Endothelial cell of umbilical vein (primary cell): Measurements from ENCODE around the gene CSF2. TPM values are rescaled to one million over a fixed set of nuclear protein-coding genes. Genes with fewer than 3 reads are reported as not detected.

Experiments used
- BruUV-seq: library from RNA; stranded (reverse); fragments of 400-500 nt; replicated peaks from 2 replicates; lab custom pipeline; 2021; lab: Mats Ljungman, UMichigan
- CTCF ChIA-PET: fragments of 300-600, 350-600 bp; sonication (Branson Sonifier 250); formaldehyde crosslinking; loops from one replicate; lab custom pipeline; 2021; ENCODE audit warnings: antibody characterized with exemption, inconsistent platforms; lab: Charles Lee
- POLR2A ChIA-PET: fragments of 300-600, 350-600 bp; sonication (Branson Sonifier 250); formaldehyde crosslinking; loops from one replicate; lab custom pipeline; 2021; ENCODE audit warnings: antibody characterized with exemption, inconsistent platforms; lab: Charles Lee
- DNase-seq: peaks from one replicate; pipeline ENCODE4 v3.0.0-alpha.2; 2011; ENCODE audit warnings: low read depth, low spot score
- FAIRE-seq: peaks from 2 replicates; lab custom pipeline; 2011; peaks lifted over from hg19 to GRCh38; lab: Jason Lieb, UNC
- H2AFZ ChIP-seq: 2 replicates; pipeline ENCODE4 v1.6.0; 2012; ENCODE audit warnings: low read depth, low read length, control low read depth, inconsistent platforms
- H3K27ac ChIP-seq: 2 replicates; pipeline ENCODE4 v1.5.1; 2011; ENCODE audit warnings: low read depth, mild to moderate bottlenecking, control low read depth, low read length, moderate library complexity; ENCODE audit not compliant: insufficient read depth
- H3K27me3 ChIP-seq, 2 experiments: 2 replicates each; pipeline versions ENCODE4 v1.6.0 to v1.6.1; 2011; ENCODE audit warnings: low read length in 2 of 2, mixed read lengths in 1 of 2; ENCODE audit not compliant: control insufficient read depth in 2 of 2, insufficient read depth in 2 of 2
- H3K36me3 ChIP-seq, 2 experiments: 2 replicates in 1 of 2; 3 replicates in 1 of 2; pipeline ENCODE4 v1.5.1; 2011; ENCODE audit warnings: low read length in 2 of 2, mild to moderate bottlenecking in 1 of 2, moderate library complexity in 1 of 2; ENCODE audit not compliant: control insufficient read depth in 2 of 2, insufficient read depth in 2 of 2; ENCODE audit errors: extremely low read depth in 1 of 2
- H3K4me1 ChIP-seq: 3 replicates; pipeline ENCODE4 v1.5.1; 2011; ENCODE audit warnings: mild to moderate bottlenecking, low read length; ENCODE audit not compliant: control insufficient read depth, insufficient read depth; ENCODE audit errors: extremely low read depth
- H3K4me2 ChIP-seq: 2 replicates; pipeline ENCODE4 v1.6.1; 2011; ENCODE audit warnings: low read length, control low read depth, mixed read lengths; ENCODE audit not compliant: insufficient read depth
- H3K4me3 ChIP-seq, 3 experiments: fragments of 200-600 bp in 1 of 3; sonication (generic), shearing (Covaris generic) in 1 of 3; replicated peaks in 1 of 3; 2 replicates each; pipeline ENCODE4 v1.5.1; 2011 to 2016; ENCODE audit warnings: control low read depth in 3 of 3, low read length in 3 of 3, mild to moderate bottlenecking in 2 of 3, inconsistent platforms in 1 of 3, low read depth in 1 of 3, moderate library complexity in 1 of 3; ENCODE audit not compliant: insufficient read depth in 1 of 3
- H3K79me2 ChIP-seq: 2 replicates; pipeline ENCODE4 v1.6.0; 2012; ENCODE audit warnings: low read length, inconsistent platforms; ENCODE audit not compliant: control insufficient read depth, insufficient read depth
- H3K9ac ChIP-seq: replicated peaks from 2 replicates; pipeline ENCODE3; 2011; ENCODE audit warnings: low read length, control low read depth; ENCODE audit not compliant: insufficient read depth; ENCODE audit errors: extremely low read depth
- H3K9me1 ChIP-seq: replicated peaks from 3 replicates; pipeline ENCODE4 v1.6.0; 2011; ENCODE audit warnings: mild to moderate bottlenecking, low read length; ENCODE audit not compliant: control insufficient read depth, insufficient read depth; ENCODE audit errors: extremely low read depth
- H3K9me3 ChIP-seq: replicated peaks from 2 replicates; pipeline ENCODE4 v1.5.1; 2012; ENCODE audit warnings: low read length, inconsistent platforms; ENCODE audit not compliant: control insufficient read depth, insufficient read depth
- H4K20me1 ChIP-seq: replicated peaks from 2 replicates; pipeline ENCODE3; 2011; ENCODE audit warnings: mild to moderate bottlenecking, low read length; ENCODE audit not compliant: control insufficient read depth, insufficient read depth; ENCODE audit errors: extremely low read depth
- CTCF ChIP-seq, 2 donors: IDR thresholded peaks; 1 replicate in 1 of 2; 2 replicates in 1 of 2; pipeline ENCODE4 v1.5.1; 2011; ENCODE audit warnings: low read length in 2 of 2, mild to moderate bottlenecking in 2 of 2, moderate library complexity in 2 of 2, control low read depth in 1 of 2, inconsistent platforms in 1 of 2, low read depth in 1 of 2; ENCODE audit not compliant: insufficient read depth in 1 of 2; ENCODE audit errors: extremely low read depth in 1 of 2
- EZH2 ChIP-seq: IDR thresholded peaks from 2 replicates; pipeline ENCODE4 v1.6.1; 2012; ENCODE audit warnings: borderline replicate concordance, low read depth, mild to moderate bottlenecking, moderate library complexity, low read length, inconsistent platforms; ENCODE audit not compliant: severe bottlenecking
- FOS ChIP-seq: IDR thresholded peaks from 2 replicates; pipeline ENCODE4 v1.6.1; 2011; ENCODE audit warnings: mild to moderate bottlenecking, low read length, moderate library complexity, borderline replicate concordance; ENCODE audit not compliant: insufficient read depth
- GATA2 ChIP-seq: IDR thresholded peaks from 2 replicates; pipeline ENCODE4 v1.7.0; 2011; ENCODE audit warnings: low read depth, mild to moderate bottlenecking, moderate library complexity, mixed read lengths, low read length; ENCODE audit not compliant: insufficient read length, insufficient read depth
- JUN ChIP-seq: IDR thresholded peaks from 2 replicates; pipeline ENCODE4 v1.6.1; 2011; ENCODE audit warnings: borderline replicate concordance, low read depth; ENCODE audit not compliant: insufficient read length, insufficient read depth
- MAX ChIP-seq: IDR thresholded peaks from 2 replicates; pipeline ENCODE4 v1.6.1; 2011; ENCODE audit not compliant: insufficient read depth, insufficient read length
- MYC ChIP-seq: IDR thresholded peaks from one replicate; pipeline ENCODE4 v1.6.1; 2011; ENCODE audit warnings: mild to moderate bottlenecking, low read depth, low read length
- POLR2A ChIP-seq: IDR thresholded peaks from 2 replicates; pipeline ENCODE4 v1.6.1; 2012; ENCODE audit warnings: low read depth, mild to moderate bottlenecking, control low read depth, low read length
- POLR2AphosphoS5 ChIP-seq: IDR thresholded peaks from 2 replicates; pipeline ENCODE4 v1.6.1; 2012; ENCODE audit warnings: low read depth, mild to moderate bottlenecking, control low read depth, low read length, moderate library complexity; ENCODE audit not compliant: insufficient read depth
- dilution Hi-C: fragments of 300-500 bp; cut with MboI; formaldehyde crosslinking; loops from one replicate; pipeline ENCODE4 v1.15.0; 2019; ENCODE audit warnings: low sequenced_read_pairs; ENCODE audit not compliant: extremely low pct_ligation_motif_present
- intact Hi-C: fragments of 100-400 bp; cut with micrococcal nuclease; formaldehyde crosslinking; loops from one replicate; pipeline ENCODE4 v1.10.0; 2022
- polyA plus RNA-seq, 4 experiments: library from polyadenylated mRNA; depleted of rRNA in 3 of 4; stranded (reverse) in 3 of 4; unstranded in 1 of 4; fragments of >200 nt; gene quantifications; 2 replicates each; pipeline versions ENCODE4 v1.2.1 to v1.2.3, GENCODE V29; 2011 to 2012; ENCODE audit warnings: missing spikeins in 1 of 4
- total RNA-seq: library from RNA; stranded (reverse); gene quantifications from 2 replicates; pipeline ENCODE4 v1.2.3, GENCODE V29; 2021

The CSF2 gene
- total and polyA plus RNA-seq, 2 donors (not counting 3 experiments of a cell fraction or from before 2014, with no cell fraction given) = not detected

- Histone ChIP-seq H3K27ac (no peak overlapping the region), H3K9ac (no peak overlapping the region), H3K4me2 (no peak overlapping the region), H4K20me1 (no peaks in the 10 kb centered on the region), H3K36me3 (no peaks in the 10 kb centered on the region), H2AFZ (no peak overlapping the region), H3K9me1 (no peaks in the 10 kb centered on the region), H3K9me3 (no peaks in the 10 kb centered on the region), H3K4me1 (no peaks in the 10 kb centered on the region), H3K4me3 (no peak overlapping the region), H3K27me3 (peaks cover 0 to 1% of the 10 kb centered on the region in 2 experiments), H3K79me2 (no peaks in the 10 kb centered on the region)
- no peak for TF ChIP-seq JUN
- no peak for TF ChIP-seq POLR2AphosphoS5
- TF ChIP-seq MYC = no peak
- no peak for TF ChIP-seq CTCF (IDR thresholded peaks at IDR 0.05; ENCODE audit: extremely low read depth in 1 of 2, insufficient read depth in 1 of 2, low read depth in 1 of 2, low read length in 2 of 2)
- TF ChIP-seq MAX = no peak
- no peak for TF ChIP-seq POLR2A
- TF ChIP-seq EZH2 = no peak
- TF ChIP-seq FOS = no peak
- TF ChIP-seq GATA2 = no peak
- ChIA-PET CTCF (interaction anchor here (0.6 to 1.8 kb wide), 5 partner anchors 8 to 496 kb away, joined by 3 to 5 read pairs (median 4); no protein-coding TSS in a partner anchor), POLR2A (no interaction called here)
- no peak for DNase-seq
- no peak for FAIRE-seq
- dilution Hi-C loops = no loop called here
- no TSS peak for BruUV-seq
- intact Hi-C loops = no loop called here
These were observed 15.9 kb upstream of the CSF2 start for GRCh38 chr5:132057498-132058255.
